ENCODE data around the gene RAD50.

RAD50 gene

GRCh38 chr5:132539716-132540115, 17.1 kb upstream of the RAD50 start:
- TF ChIP-seq SIN3A (IDR thresholded peaks at IDR 0.05; ENCODE audit: borderline replicate concordance, insufficient read depth, low read length): no peak
- TF ChIP-seq TAF1 (IDR thresholded peaks at IDR 0.05; ENCODE audit: borderline replicate concordance, insufficient read depth, low read length): no peak
- TF ChIP-seq, protein P1, sequence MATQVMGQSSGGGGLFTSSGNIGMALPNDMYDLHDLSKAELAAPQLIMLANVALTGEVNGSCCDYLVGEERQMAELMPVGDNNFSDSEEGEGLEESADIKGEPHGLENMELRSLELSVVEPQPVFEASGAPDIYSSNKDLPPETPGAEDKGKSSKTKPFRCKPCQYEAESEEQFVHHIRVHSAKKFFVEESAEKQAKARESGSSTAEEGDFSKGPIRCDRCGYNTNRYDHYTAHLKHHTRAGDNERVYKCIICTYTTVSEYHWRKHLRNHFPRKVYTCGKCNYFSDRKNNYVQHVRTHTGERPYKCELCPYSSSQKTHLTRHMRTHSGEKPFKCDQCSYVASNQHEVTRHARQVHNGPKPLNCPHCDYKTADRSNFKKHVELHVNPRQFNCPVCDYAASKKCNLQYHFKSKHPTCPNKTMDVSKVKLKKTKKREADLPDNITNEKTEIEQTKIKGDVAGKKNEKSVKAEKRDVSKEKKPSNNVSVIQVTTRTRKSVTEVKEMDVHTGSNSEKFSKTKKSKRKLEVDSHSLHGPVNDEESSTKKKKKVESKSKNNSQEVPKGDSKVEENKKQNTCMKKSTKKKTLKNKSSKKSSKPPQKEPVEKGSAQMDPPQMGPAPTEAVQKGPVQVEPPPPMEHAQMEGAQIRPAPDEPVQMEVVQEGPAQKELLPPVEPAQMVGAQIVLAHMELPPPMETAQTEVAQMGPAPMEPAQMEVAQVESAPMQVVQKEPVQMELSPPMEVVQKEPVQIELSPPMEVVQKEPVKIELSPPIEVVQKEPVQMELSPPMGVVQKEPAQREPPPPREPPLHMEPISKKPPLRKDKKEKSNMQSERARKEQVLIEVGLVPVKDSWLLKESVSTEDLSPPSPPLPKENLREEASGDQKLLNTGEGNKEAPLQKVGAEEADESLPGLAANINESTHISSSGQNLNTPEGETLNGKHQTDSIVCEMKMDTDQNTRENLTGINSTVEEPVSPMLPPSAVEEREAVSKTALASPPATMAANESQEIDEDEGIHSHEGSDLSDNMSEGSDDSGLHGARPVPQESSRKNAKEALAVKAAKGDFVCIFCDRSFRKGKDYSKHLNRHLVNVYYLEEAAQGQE (IDR thresholded peaks at IDR 0.05; ENCODE audit: insufficient read depth in 1 of 2, low read depth in 2 of 2, low read length in 2 of 2): no peak
- TF ChIP-seq POLR2AphosphoS5 (IDR thresholded peaks at IDR 0.05; ENCODE audit: low read depth, low read length): no peak
- no peak for TF ChIP-seq FOXP2 (optimal IDR thresholded peaks at IDR 0.05; ENCODE audit: borderline replicate concordance, extremely low read depth, extremely low read length, insufficient read depth)

DNA sequence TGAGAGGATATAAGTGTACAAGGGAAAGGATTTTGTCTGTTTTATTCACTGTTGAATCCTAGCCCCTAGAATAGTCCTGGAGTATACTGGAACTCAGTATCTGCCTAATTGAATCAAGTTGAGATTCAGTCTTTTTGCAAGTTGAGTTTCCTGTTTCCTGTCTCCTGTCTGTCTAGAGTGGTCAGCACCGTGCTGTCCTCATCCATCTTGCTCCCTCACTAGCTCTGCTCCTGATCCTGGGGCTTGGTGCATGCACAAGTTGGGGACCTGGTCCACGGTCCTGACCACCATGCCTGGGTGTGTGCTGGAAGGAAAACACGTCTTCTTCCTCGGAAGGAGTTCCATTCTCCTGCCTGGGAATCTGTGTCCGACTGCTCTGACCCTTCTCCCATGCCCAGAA, 16.6 kb upstream of the RAD50 start:
- TF ChIP-seq TAF1 (IDR thresholded peaks at IDR 0.05; ENCODE audit: borderline replicate concordance, insufficient read depth, low read length): no peak
- TF ChIP-seq, protein P1 (IDR thresholded peaks at IDR 0.05; ENCODE audit: insufficient read depth in 1 of 2, low read depth in 2 of 2, low read length in 2 of 2): 0 out of 4 replicates have a peak, but pooled peaks of 1 of the 2 experiments have one; percentile 35

GRCh38 chr5:132540764-132541163, 16.0 kb upstream of the RAD50 start:
- TF ChIP-seq TAF1 (IDR thresholded peaks at IDR 0.05; ENCODE audit: borderline replicate concordance, insufficient read depth, low read length) (no peak), POLR2AphosphoS5 (IDR thresholded peaks at IDR 0.05; ENCODE audit: low read depth, low read length) (no peak), SIN3A (IDR thresholded peaks at IDR 0.05; ENCODE audit: borderline replicate concordance, insufficient read depth, low read length) (no peak), FOXP2 (optimal IDR thresholded peaks at IDR 0.05; ENCODE audit: borderline replicate concordance, extremely low read depth, extremely low read length, insufficient read depth) (no peak)
- TF ChIP-seq, protein P1 (IDR thresholded peaks at IDR 0.05; ENCODE audit: insufficient read depth in 1 of 2, low read depth in 2 of 2, low read length in 2 of 2): no peak

DNA sequence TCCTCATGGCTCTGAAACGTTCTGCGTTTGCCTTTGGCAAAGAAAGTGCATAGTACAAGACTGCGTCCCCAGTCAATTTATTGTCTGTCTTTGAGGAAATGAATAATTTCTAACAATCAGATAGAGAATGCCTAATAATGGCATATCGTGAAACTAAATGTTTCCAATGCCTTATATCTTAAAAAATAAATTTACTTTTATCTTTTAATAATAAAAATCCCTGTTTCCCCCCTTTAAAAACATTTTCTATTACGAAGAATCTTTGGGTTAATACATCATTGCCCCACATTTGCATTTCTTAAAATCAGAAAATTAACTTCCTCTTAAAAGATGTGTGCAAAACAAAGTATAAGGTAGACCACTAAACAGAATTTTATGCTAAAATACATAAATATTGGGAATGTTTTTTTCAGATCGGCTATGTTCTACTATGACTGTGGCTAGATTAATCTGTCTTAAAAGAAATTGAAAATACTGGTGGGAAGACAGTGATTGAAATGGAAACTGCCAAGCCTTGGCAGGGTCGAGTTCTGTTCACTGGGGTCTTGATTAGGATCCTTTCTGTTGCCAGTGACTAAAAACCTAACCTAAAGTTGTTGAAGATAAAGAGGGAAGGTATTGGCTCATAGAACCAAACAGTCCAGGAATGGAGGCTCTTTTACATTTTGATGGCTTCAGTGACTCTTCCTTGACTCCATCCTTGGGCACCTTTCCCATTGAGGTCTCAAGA, 13.1 kb upstream of the RAD50 start, which contains the start of gene IL5:
Gene IL5 (minus strand): TSS at position 51 of the 730 bp plus-strand sequence. CDS start 44 bp downstream, at position 7.
- TF ChIP-seq FOXP2 (optimal IDR thresholded peaks at IDR 0.05; ENCODE audit: borderline replicate concordance, extremely low read depth, extremely low read length, insufficient read depth) (no peak), TAF1 (IDR thresholded peaks at IDR 0.05; ENCODE audit: borderline replicate concordance, insufficient read depth, low read length) (no peak), POLR2AphosphoS5 (IDR thresholded peaks at IDR 0.05; ENCODE audit: low read depth, low read length) (no peak), SIN3A (IDR thresholded peaks at IDR 0.05; ENCODE audit: borderline replicate concordance, insufficient read depth, low read length) (no peak)
- TF ChIP-seq, protein P1 (IDR thresholded peaks at IDR 0.05; ENCODE audit: insufficient read depth in 1 of 2, low read depth in 2 of 2, low read length in 2 of 2): no peak

Measured in PFSK-1 (cell line).